CD4-positive, alpha-beta T cell treated with Interleukin-6 for 4 hours (primary cell): ENCODE data around the gene RPL18.
"Not testable (repeated sequence)": the region's sequence is repeated elsewhere in the genome, so short reads cannot be mapped to it uniquely, and the experiment has no call there.

Experiments used
- DNase-seq: peaks from one replicate; pipeline ENCODE4 v3.0.0-alpha.2; 2020; ENCODE audit warnings: mixed read lengths

Gene RPL18

DNA sequence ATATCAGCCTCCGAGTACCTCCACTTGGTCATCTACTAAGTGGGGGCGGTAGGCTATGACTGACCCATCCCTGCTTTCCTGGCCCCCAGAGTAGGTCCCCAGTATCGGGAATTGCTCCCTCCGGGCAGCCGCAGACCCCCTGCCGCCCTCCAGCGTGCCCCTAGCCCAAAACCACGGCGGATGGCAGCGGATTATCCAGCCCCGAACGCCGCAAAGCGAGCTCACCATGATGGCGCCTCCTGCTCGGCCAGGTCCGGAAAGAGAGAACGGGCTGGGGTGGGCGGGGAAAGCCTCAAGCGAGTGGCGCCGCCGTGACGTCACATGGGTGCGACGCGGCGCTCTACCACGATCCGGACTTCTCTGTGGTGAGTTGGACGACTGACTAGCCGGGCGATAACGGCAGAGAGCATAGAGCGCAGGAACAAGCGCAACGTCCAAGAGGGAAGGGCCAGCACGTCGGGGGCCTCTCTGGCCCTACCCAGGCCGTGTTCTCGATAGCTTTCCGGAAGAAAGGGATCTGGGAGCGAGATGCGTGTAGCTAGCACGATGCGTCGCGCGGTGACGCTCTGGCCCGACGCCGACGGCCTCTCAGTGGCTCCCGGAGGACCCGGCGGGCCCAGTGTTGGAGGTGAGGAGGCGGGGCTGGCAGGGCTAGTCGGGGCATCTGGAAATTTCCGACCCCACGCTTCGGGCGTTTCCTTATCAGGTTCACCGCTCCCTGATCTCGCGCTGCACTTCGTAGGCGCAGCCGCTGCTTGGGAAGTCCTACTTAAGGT is at the start of gene RPL18, which contains the start of gene SPHK2:
TSS of gene RPL18 (minus strand) at position 263 of the 776 bp plus-strand sequence. CDS start at position 228, 35 bp downstream.
TSS of gene SPHK2 (plus strand) at position 591 of the 776 bp plus-strand sequence. CDS start 1,009 bp downstream, outside the sequence.
- DNase-seq = peak; percentile 96

DNA sequence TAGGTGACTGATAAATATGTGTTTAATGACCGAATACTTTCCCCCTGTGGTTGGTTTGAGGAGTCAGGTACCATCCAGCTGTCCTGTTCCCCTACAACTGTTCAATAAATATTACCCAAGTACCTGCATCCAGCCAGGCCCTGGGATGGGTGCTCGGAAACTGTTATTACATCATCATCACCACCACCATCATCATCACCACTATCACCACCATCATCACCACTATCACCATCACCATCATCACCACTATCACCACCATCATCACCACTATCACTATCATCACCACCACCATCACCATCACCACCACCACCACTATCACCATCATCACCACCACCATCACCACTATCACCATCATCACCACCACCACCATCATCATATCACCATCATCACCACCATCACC is 49.8 kb upstream of the RPL18 start:
- DNase-seq = no peak

DNA sequence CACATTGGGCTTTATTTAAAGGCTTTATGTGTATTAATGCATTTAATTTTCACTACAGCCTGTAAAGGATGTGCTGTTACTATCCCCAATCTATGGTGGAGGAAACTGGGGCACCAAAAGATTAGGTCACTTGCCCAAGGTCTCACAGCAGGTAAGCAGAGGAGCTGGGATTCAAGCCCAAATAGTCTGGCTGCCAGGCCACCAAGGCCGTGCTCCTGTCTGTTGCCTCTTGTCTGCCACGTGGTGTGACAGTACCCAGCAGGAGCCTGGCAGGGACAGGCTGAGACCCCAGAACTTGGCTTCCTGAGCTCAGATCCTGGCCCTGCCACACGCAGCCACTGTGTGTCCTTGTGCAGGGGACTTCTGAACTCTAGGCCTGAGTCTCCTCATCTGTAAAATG is 49.4 kb upstream of the RPL18 start:
- no peak for DNase-seq

DNA sequence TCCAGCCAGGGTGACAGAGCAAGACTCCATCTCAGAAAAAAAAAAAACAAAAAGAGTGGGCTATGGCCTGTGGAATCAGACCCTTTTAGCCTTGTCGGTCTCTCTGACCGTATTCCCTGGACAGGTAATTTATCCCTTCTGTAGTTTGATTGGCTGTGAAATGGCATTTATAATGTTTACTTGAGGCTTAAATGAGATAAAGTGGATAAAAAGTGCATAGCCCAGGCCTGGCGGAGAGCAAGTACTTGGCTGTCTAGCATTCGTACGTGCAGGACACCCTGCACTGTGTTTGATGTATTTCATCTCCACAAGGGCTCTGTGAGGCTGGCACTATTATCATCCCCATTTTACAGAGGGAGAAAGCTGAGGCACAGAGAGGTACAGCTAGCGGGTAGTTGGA is 46.8 kb upstream of the RPL18 start:
- DNase-seq = no peak

DNA sequence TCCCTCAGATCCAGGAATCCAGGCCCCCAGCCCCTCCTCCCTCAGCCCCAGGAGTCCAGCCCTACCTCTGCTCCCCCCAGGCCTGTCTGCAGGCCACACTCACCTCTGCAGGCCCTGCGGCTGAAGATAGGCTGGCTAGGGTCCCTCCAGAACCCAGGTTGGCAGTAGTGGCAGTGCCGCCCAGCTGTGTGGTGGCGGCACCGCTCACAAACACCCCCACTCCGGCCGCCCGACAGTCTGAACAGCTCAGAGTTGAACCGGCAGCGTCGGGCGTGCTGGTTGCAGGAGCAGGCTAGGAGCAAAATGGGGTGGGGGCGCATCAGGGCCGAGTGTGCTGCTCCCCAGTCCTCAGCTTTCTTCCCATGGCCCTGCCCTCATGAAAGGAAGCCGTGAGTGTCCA is 45.5 kb upstream of the RPL18 start:
- no peak for DNase-seq

DNA sequence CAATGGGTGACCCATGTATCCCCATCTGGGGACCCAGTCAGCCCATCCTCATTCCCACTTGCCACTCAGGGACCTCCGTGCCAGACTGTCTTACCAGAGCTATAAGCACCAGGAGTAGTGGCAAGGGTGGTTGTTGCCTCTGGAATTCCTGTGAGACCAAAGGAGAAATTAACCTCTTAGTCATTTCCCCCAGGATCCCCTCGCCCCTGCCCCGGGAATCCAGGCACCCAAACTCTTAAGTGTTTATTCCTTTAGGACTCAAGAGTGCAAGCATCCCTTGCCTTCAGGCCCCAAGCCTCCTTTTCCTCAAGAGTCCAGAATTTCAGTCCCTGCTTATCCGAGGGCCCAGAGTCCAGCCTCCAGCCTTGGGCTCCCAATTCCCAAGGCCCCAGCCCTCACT is 44.7 kb upstream of the RPL18 start:
- DNase-seq = no peak

DNA sequence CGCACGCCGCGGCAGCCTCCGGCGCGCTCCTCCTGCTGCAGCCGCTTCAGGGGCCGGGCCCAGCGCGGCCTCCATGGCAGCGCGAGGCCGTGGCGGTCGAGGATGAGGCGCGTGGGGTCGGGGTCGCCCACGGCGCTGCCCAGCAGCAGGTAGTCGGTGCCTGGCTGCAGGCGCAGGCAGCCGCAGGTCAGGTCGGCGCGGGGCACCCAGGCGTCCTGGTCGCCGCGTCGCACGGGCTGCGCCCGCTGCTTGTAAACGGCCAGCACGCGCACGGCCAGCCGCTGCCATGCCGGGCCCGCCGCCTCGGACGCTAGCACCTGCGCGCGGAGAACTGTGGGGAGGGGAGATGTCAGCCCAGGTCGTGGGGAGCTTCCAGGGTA is 42.7 kb upstream of the RPL18 start:
- DNase-seq = no peak

DNA sequence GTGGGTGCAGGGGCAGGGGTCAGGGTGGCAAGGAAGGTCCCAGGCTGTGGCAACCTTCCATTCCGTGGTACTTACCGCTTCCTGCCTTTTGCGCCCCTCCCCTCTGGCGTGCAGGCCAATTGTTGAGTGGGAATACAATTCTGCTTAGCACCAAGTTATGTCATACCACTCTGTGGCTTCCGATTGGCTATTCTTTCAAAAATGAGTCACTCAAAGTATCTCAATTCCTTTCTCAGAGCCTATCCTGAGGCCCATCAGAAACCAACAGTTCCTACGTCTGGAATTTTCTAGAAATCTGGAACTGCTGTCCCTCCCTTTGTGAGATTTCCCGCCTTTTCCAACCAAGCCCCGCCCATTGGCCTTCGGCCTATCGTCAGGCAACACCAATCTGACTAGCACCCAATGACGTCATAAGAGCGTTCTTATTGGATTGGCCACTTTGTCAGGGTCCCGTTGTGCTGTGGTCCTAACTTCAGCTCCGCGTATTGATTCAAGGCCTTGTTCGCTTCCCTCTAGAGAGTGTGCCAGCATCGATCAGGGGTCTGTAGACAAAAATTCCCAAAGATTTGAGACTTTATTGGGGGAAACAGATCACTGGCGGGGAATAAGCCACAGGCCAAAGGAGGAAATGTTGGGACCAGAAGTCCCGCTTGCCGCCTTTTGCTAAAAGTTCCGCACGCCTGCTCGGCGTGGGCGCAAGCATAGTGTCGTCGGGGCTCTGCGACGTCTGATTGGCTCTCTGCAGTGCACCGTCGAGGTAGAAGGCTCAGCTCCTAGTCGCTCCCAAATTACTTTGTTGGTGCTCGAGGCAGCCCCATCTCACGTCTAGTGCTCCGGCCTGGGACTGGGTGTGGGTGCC is 42.1 kb upstream of the RPL18 start:
- peak; percentile 85 for DNase-seq

DNA sequence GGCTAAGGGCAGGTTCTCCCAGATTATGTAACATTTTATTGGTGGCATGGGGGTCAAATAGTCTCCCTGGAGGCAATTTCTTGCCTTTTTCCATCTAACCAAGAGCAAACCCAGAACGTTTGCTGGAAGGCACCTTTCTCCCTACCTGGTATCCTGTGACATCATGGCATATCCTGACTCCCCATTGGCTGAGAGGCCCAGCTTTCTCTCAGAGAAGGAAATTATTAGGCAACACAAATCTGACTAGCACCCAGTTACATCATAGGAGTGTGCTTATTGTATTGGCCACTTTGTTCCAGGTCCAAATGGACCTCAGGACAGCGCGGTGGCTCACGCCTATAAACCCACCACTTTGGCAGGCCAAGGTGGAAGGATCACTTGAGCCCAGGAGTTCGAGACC is 40.8 kb upstream of the RPL18 start:
- no peak for DNase-seq

DNA sequence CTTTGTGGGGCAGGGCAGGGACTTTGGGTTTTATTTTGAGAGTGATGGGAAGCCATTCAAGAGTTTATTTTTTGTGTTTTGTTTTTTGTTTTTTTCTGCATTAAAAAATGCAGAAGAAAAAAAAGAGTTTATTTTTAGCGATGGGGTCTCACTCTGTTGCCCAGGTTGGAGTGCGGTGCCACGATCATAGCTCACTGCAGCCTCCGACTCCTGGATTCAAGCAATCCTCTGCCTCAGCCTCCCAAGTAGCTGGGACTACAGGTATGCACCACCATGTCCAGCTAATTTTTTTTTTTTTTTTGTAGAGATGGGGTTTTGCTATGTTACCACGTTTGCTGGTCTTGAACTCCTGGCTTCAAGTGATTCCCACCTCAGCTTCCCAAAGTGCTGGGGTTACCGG is 39.5 kb upstream of the RPL18 start:
- DNase-seq = no peak

DNA sequence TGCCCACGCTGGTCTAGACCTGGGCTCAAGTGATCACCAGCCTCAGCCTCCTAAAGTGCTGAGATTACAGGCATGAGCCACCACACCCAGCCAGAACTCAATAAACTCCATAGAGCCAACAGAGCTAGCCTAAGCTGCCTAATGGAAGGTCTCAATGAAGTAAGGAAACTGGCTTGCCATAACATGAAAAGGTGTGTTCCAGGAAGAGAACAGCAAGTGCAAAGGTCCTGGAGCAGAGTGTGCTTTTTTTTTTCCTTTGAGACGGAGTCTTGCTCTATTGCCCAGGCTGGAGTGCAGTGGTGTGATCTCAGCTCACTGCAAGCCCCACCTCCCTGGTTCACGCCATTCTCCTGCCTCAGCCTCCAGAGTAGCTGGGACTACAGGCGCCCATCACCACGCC is 38.9 kb upstream of the RPL18 start:
- not testable (repeated sequence) for DNase-seq

DNA sequence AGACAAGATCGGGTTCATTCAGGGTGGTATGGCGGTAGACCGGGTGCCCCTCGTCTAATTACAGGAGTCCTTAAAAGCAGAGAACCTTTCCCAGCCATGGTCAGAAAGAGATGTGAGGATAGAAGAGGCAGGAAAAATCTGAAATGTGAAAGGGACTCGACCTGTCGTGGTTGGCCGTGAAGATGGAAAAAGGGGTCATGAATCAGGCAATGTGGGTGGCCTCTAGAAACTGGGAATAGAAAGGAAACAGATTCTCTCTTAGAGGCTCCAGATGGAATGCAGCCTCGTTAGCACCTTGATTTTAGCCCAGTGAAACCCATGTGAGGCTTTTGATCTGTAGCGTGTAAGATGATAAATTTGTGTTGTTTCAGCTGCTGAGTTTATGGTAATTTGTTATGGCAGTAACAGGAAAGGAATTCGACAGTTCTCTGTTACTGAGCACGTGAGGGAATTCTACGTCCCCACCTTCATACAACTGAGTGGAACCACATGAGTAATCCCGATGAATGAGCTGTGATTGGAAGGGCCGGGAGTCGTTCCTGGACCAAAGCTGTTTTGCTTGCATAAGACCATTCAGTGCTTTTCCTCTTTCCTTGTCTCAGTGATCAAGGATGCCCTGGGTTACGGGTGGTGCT is 38.0 kb upstream of the RPL18 start:
- DNase-seq = no peak

DNA sequence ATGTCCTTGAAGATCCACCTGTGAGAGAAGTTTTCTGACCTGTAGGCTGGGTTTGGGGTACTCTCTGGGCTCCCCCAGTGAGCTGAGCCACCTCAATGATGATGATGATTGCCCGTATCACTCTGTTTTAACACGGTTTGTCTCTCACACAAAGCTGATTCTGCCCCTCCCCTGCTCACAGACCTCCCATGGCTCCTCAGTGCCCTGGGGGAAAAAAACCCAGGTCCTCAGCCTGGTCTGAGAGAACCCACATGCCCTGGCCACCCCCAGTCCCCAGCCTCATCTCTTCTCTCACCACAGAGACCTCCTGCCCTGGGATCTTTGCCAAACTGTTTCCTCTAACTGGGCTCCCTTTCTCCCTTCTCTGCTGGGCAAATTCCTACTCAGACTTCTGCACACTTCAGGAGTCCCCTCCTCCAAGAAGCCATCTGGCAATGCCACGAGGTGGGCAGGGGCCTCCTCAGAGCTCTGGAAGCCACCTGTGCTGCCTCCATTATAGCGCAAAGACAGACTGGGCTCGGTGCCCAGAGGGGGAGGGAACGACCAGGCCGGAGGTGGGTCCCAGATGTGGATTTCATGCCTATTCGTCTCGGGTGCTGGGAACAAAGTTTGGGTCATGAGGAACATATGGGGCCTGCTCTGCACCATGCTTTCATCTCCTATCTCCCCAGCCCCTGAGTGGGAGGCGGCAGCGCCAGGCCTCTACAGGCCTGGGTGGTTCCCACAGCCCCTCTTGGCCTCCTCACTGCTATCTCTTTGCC is 35.5 kb upstream of the RPL18 start:
- no peak for DNase-seq

DNA sequence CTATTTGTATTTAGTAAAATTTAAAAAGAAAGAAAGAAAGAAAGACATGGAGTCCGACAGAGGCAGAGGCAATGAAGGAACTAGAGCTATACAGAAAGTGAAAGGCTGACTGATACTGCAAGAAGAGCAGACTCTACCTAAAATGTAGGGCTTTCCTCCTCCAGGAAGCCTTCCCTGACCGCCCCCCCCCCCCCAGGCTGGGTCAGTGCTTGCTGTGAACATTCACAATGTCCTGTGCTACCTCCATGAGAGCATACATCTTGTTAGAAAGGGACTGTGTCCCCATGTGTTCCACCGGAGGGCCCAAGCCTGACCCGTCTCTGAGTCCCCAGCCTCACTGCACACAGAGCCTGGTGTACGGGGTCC is 32.7 kb upstream of the RPL18 start:
- DNase-seq = no peak

DNA sequence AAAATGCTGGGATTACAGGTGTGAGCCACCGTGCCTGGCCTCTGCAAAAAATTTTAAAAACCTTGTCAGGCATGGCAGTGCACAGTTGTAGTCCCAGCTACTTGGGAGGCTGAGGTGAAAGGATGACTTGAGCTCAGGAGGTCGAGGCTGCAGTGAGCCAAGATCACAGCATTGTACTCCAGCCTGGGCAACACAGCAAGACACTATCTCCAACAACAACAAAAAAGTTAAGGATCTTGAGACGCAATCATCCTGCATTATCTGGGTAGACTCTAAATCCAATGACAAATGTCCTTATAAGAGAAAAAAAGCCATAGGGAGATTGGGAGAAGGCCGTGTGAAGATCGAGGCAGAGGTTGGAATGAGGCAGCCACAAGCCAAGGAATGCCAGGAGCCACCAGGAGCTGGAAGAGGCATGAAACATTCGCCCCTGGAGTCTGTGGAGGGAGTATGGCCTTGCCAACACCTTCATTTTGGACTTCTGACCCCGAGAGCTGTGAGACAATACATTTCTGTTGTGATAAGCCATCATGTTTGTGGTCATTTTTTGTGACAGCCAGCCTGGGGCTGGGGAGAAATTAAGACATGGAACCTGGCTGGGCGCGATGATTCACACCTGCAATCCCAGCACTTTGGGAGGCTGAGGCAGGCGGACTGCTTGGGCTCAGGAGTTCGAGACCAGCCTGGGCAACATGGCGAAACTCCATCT is 32.1 kb upstream of the RPL18 start:
- DNase-seq = no peak

DNA sequence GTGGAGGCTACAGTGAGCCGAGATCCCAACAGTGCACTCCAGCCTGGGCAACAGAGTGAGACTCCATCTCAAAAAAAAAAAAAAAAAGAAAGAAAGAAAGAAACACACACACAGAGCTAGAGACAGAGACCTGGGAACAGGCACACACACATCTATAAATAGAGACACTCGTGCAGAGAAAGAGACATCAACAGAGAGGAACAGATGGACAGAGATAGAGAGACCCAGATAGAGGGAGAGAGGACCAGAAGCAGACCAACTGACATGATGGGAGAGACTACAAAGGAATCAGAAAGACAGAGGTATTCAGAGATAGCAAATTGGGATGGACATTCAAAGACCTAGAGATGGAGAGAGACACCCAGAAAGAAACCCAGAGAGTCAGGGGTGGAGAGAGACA is 29.2 kb upstream of the RPL18 start:
- no peak for DNase-seq

DNA sequence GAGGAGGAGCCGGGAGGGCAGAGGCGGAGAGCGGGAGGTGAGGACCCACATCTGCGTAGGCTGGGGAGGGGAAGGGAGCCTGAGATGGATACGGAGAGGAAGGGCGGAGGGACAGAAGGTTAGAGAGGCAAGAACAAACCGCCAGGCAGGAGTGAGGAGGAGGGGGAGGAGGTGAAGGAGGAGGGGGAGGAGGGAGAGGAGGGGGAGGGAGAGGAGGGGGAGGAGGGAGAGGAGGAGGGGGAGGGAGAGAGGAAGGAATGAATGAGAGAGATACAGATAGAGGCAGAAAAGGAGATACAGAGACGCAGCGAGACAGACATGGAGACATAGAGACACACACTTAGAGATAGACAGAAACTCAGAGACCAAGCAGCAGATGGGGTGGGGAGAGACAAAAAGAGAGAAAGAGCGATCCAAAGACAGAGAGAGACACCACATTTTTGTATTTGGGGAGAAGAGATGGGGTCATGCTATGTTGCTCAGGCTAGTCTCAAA is 27.8 kb upstream of the RPL18 start:
- no peak for DNase-seq

DNA sequence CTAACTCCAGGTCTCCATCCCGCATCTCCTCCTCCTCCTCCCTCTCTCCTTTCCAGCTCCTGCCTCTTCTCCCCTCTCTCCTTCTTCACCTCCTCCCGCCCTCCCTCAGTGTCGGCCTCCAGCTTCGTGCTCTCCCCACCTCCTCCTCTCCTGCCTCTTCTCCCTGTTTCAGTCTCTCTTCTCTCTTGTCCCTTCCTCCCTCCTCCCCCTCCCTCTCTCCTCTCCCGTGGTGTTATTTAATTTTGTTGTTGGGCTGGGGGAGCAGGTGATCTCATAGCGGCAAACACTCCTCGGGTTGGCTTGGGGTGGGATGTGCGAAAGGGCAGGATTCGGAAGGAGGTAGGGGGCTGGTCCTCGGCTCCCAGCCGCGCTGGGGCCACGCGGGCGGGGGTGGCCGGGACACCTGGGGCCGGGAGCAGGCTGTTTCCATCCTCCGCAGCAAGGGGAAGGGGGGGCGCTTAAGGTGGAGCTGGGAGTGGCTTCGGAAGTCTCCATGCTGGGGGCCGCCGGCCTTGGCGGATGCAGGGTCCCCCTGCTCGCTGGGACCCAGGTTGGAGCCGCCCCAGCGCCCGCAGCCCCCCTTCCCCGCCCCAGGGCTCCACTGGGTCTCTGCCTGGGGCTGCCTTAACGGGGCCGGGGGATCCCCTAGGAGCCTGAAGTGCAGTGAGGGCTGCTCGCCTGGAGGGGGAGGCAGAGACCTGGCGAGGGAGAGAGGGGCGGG is 27.2 kb upstream of the RPL18 start, which contains the start of gene CA11:
TSS of gene CA11 (minus strand) at position 187 of the 721 bp plus-strand sequence. CDS start 555 bp downstream, outside the sequence.
- DNase-seq = peak; percentile 94

DNA sequence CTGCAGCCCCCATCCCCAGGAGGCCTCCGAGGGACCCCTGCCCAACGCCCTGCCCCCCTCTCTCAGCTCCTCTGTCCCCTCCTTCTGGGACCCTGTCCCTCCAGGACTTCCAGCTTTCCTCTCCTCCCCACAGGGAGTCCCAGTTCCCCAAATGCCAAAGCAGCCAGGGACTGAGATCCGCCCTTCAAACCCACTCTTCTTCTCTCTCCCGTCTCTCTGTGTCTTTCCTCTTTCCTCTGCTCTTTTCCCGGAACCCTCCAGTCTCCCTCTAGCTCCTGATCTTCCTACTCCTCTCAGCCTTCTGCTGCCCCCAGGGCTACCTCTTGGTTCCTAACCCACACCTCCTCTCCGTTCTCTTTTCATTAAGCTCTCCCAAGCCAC is 26.6 kb upstream of the RPL18 start:
- DNase-seq = no peak

DNA sequence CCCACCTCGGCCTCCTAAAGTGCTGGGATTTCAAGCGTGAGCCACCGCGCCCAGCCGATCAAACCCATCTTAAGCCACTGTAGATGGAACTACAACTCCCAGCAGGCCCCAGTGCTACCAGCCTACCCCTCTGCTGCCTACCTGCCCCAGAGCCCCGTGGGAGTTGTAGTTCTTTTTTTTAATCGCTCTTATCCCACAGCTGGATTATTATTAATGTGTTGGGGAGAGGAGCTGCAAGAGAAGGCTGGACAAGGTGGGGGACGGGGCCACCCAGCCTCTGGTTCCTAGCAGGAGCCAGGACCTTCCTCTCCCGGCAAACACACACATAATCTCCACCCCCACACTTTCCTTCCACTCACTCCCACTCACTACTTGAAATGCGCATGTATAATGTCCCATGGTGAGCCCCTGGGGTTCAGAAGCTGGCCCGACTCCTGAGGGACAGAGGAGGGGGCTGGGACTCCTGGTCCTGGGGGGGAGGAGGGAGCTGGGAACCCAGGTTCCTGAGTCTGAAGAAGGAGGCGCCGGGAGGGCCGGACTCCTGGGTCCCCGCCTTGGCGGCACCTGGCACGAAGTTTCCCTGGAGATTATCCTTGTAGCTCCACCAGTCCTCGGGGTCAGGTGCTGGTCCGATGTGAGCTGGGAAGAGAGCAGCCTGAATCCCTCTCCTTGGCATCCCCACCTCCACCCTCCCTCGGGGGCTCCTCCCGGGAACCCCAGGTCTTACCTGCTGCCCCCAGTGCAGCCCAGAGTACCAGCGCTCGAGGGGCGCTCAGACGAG is 26.1 kb upstream of the RPL18 start:
- peak; percentile 82 for DNase-seq
